BJ (cell line): ENCODE results near the gene HID1. TPM values are rescaled to one million over a fixed set of nuclear protein-coding genes. Genes with fewer than 3 reads are reported as not detected.
"Not testable (repeated sequence)": the region's sequence is repeated elsewhere in the genome, so short reads cannot be mapped to it uniquely, and the experiment has no call there.

Experiments used
- CTCF ChIA-PET: fragments of 350-600 bp; formaldehyde crosslinking; extraction: SDS; loops from one replicate; lab custom pipeline; 2021; ENCODE audit warnings: antibody characterized with exemption, inconsistent platforms; lab: Yijun Ruan, JAX
- POLR2A ChIA-PET: fragments of 300-600 bp; sonication (Branson Sonifier 250); formaldehyde crosslinking; extraction: SDS; loops from one replicate; lab custom pipeline; 2021; ENCODE audit warnings: antibody characterized with exemption; lab: Charles Lee
- DNase-seq: peaks from one replicate; pipeline ENCODE4 v3.0.0-alpha.2; 2011; ENCODE audit warnings: low read depth
- H3K27me3 ChIP-seq: 2 replicates; pipeline ENCODE4 v1.6.0; 2011; ENCODE audit warnings: low read length; ENCODE audit not compliant: control insufficient read depth, insufficient read depth
- H3K36me3 ChIP-seq: 2 replicates; pipeline ENCODE4 v1.5.1; 2011; ENCODE audit warnings: low read length; ENCODE audit not compliant: control insufficient read depth, insufficient read depth
- H3K4me3 ChIP-seq: 2 replicates; pipeline ENCODE4 v1.5.1; 2011; ENCODE audit warnings: low read depth, mild to moderate bottlenecking, control low read depth, low read length
- polyA plus RNA-seq: library from polyadenylated mRNA; depleted of rRNA; stranded (reverse); fragments of >200 nt; gene quantifications from 2 replicates; pipeline ENCODE4 v1.2.3, GENCODE V29; 2011
- TF ChIP-seq, protein P1 (sequence below): IDR thresholded peaks from 2 replicates; pipeline ENCODE4 v1.5.1; 2011; ENCODE audit warnings: low read depth, mild to moderate bottlenecking, control low read depth, inconsistent platforms, low read length, moderate library complexity; ENCODE audit not compliant: insufficient read depth

The HID1 gene
- polyA plus RNA-seq, 1 experiment, result 1.8 TPM

DNA sequence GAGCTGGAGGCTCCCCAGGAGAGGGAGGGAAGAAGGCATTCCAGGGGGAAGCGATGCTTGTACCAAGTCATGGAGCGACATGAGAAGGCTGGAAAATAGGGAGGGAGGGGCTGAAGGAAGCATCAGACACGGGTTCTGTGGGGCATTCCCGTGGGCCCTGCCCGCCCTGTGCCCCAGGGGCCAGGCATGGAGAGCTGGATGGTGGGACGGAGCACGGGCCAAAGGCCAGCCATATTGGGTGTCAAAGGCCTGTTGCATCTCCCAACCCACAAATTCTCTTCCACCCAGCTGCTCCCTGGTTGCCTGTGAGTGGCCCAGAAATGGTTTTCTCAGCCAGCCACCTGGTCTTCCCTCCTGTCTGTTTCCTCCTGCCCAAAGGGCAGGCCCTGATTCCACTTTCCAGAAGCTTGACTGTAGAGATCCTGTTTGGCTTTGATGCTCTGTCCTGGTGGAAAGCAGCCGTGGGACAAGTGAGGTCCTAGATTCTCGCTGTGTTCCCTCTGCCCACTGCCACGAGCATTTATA, 18.1 kb upstream of the HID1 start:
- POLR2A ChIA-PET, result no interaction called here
- DNase-seq, result no peak
- CTCF ChIA-PET, result no interaction called here

DNA sequence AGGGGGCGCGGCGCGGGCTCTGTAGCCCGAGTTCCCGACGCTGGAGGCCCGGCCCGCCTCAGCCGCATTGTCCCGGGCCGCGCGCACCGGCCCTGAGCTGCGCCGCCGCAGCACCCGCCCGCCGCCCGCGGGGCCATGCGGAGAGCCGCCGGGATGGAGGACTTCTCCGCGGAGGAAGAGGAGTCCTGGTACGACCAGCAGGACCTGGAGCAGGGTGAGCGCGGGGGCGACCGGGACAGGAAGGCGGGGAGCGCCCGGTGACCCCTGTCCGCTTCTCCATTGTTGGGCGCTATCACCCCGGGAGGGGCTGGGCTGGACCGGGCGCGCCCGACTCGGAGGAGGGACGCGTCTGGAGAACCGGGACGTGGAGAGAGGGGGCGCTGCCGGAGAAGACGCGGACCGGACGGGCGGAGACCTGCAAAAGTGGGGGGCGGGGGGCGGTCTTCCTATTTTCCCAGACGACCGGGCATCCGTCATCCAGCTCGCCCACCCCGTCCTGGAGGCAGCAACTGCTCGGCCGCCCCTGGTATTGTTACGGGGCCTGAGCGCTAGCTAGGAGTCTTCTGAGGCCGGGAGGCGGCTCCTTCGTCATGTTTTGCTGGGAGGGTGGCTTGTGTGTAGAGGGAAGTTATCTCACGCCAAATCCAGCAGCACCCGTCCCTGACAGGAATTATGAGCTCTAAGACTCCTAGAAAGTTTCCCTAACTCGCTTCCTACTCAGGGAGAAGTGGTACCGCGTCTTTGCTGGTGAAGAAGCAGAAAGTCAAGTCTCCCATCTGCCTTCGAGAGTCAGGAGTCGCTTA, 15.6 kb upstream of the HID1 start:
- Histone ChIP-seq H3K27me3 (no peaks in the 10 kb centered on the region), H3K36me3 (no peaks in the 10 kb centered on the region; the same call in 1 of the 2 replicates), H3K4me3 (peak overlapping the region; percentile 82)
- no peak for DNase-seq
- TF ChIP-seq, protein P1, sequence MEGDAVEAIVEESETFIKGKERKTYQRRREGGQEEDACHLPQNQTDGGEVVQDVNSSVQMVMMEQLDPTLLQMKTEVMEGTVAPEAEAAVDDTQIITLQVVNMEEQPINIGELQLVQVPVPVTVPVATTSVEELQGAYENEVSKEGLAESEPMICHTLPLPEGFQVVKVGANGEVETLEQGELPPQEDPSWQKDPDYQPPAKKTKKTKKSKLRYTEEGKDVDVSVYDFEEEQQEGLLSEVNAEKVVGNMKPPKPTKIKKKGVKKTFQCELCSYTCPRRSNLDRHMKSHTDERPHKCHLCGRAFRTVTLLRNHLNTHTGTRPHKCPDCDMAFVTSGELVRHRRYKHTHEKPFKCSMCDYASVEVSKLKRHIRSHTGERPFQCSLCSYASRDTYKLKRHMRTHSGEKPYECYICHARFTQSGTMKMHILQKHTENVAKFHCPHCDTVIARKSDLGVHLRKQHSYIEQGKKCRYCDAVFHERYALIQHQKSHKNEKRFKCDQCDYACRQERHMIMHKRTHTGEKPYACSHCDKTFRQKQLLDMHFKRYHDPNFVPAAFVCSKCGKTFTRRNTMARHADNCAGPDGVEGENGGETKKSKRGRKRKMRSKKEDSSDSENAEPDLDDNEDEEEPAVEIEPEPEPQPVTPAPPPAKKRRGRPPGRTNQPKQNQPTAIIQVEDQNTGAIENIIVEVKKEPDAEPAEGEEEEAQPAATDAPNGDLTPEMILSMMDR, result peak; percentile 70
- POLR2A ChIA-PET, result interaction anchor here (0.5 to 0.6 kb wide), 3 partner anchors 31 to 118 kb away, joined by 4 to 11 read pairs (median 5); no protein-coding TSS in a partner anchor
- CTCF ChIA-PET, result interaction anchor here (0.8 to 2.4 kb wide), 14 partner anchors 9 to 103 kb away, joined by 3 to 19 read pairs (median 4); partner anchors contain the start of gene HID1

More for the DNA sequence above, 18.1 kb upstream of the HID1 start:
- Histone ChIP-seq H3K36me3 (no peaks in the 10 kb centered on the region; the same call in 1 of the 2 replicates), H3K4me3 (no peak overlapping the region), H3K27me3 (no peaks in the 10 kb centered on the region)
- TF ChIP-seq, protein P1, result no peak

DNA sequence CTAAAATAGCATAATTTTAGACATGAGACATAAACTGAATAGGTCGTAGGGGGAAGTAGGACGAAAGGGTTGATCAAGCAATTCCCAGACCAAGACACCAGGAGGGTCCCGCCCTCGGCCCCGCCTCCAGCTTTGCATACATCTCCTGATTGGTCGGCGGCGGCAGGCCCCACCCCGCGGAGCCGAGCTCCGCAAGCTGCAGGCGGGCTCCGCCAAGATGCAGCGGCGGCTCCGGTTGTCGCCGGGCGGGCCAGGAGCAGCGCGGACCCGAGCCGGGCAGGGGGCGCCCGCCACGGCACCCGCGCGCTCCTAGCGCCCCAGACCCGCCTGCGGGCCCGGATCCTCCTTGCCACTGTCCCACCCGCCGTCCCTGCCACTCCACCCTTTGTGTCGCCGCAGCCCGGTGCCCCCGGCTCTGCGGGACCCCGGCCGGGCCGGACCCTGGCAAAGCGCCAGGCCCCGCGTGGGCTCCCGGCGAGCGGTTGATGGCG, 14.9 kb upstream of the HID1 start, which contains the start of gene CDR2L:
CDR2L (plus strand) TSS at position 215 of the 491 bp plus-strand sequence. CDS start 412 bp downstream, outside the sequence.
- no peaks in the 10 kb centered on the region; the same call in 1 of the 2 replicates for H3K36me3 ChIP-seq
- ChIA-PET POLR2A (no interaction called here), CTCF (interaction anchor here (0.6 to 2.4 kb wide), 10 partner anchors 9 to 62 kb away, joined by 3 to 19 read pairs (median 4); no protein-coding TSS in a partner anchor)
- DNase-seq, result peak; percentile 70
- no peaks in the 10 kb centered on the region for H3K27me3 ChIP-seq
- peak within 1 kb of the TSS; percentile 82 for H3K4me3 ChIP-seq
- TF ChIP-seq, protein P1, result no peak

DNA sequence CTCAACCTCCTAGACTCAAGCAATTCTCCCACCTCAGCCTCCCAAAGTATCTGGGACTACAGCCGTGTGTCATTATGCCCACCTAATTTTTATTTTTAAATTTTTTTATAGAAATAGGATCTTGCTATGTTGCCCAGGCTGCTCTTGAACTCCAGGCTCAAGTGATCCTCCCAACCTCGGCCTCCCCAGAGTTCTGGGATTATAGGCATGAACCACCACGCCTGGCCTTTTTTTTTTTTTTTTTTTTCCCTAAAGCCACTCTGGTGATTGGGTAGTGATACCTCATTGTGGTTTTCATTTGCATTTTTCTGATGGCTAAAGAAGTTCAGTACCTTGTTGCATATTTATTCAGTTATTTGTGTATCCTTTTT, 13.6 kb upstream of the HID1 start:
- no peaks in the 10 kb centered on the region for H3K36me3 ChIP-seq
- no peak for DNase-seq
- POLR2A ChIA-PET, result no interaction called here
- CTCF ChIA-PET, result interaction anchor here (1.3 to 1.5 kb wide), 2 partner anchors 27 to 28 kb away, joined by 4 to 5 read pairs; no protein-coding TSS in a partner anchor
- no peaks in the 10 kb centered on the region for H3K27me3 ChIP-seq
- H3K4me3 ChIP-seq, result no peak overlapping the region
- TF ChIP-seq, protein P1, result no peak

DNA sequence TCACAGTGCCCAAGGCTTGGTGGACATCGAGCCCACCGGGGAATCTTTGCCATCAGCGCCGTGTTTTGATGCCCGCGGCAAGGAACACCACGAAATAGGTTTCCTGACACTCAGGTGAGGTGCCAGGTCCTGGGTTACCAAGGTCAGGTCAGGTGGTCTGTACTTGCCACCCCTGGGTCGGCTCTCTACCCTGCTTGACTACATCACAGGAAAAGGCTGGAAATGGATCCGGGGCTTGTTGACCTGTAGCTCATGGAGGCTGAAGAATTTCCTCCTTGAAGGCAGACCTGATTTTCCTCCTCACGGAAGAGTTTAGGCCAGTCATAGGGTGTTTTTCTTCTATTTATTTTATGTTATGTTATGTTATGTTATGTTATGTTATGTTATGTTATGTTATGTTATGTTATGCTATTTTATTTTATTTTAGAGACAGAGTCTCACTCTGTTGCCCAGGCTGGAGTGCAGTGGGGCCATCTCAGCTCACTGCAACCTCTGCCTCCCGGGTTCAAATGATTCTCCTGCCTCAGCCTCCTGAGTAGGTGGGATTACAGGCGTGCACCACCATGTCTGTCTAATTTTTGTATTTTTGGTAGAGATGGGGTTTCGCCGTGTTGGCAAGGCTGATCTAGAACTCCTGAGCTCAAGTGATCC, 10.2 kb upstream of the HID1 start:
- not testable (repeated sequence) for H3K36me3 ChIP-seq, H3K27me3 ChIP-seq, DNase-seq
- H3K4me3 ChIP-seq, result peak overlapping the region; percentile 61
- POLR2A ChIA-PET, result interaction anchor here (0.6 to 0.9 kb wide), 2 partner anchors 29 to 33 kb away, joined by 3 to 10 read pairs; partner anchors contain the start of gene MRPL58
- CTCF ChIA-PET, result interaction anchor here (0.5 to 2.5 kb wide), 6 partner anchors 9 to 148 kb away, joined by 3 to 15 read pairs (median 3); partner anchors contain the start of genes HID1 and NT5C
